NCI-H526 treated with DMSO at 0.1 percent for 48 hours (cell line): Measurements from ENCODE around the gene PDE4D.

Experiments
- DNase-seq: peaks from one replicate; lab custom pipeline; 2025; lab: John Stamatoyannopoulos, UW

Gene PDE4D

DNA sequence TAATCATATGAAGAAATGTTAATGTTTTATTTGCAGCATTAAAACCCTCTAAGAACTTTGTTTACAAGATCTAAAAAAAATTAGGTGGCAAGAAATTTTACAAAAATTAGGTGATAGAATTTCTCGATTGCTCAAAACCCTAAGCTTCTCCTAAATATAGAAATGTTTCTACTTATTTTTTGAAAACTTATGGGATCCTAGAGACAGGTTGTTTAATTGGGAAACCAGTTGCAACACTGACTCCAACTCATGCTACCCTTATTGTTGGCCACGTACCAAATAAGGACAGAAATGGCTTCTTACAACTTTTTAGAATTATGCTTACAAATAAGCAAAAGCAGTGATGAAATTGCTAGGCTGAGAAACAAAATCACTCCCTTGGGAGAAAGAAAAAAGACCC lies 531.1 kb downstream of the PDE4D start:
- DNase-seq: no peak

DNA sequence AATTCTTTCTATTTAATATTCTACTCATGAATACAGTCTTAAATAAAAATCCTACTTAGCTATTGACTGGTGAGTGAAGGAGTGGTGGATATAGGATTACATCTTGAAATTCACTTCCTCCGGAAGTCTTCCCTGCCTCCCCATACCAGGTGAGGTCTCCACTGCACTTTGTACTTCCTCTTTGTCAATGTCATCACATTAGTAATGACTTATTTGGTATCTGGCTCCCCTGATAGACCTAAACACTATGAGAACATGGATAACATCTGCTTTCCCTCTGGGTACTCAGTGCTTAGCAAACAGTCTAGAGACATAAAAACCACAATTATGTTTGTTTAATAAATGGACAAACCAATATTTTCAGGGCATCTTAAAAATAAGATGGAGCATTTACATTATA lies 532.1 kb downstream of the PDE4D start:
- no peak for DNase-seq

DNA sequence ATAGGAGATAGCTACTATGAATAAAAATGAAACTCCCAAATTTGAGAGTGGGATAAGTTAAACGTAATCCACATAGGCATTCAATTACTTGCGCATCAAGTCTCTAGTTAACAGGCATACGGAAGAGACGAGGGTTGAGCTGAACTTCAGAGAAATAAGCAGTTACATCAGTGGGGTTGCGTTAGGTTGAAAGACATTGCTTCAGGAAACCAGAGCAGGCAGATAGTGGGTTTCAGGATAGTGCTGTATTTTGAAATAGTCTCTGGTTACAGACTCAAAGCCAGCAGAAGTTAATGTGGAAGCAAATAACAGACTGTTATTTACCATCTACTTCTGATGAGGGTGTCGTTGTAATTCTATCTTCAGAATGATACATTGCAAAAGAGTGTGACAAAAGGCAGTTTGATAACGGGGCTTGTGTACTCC lies 533.4 kb downstream of the PDE4D start:
- DNase-seq: no peak

DNA sequence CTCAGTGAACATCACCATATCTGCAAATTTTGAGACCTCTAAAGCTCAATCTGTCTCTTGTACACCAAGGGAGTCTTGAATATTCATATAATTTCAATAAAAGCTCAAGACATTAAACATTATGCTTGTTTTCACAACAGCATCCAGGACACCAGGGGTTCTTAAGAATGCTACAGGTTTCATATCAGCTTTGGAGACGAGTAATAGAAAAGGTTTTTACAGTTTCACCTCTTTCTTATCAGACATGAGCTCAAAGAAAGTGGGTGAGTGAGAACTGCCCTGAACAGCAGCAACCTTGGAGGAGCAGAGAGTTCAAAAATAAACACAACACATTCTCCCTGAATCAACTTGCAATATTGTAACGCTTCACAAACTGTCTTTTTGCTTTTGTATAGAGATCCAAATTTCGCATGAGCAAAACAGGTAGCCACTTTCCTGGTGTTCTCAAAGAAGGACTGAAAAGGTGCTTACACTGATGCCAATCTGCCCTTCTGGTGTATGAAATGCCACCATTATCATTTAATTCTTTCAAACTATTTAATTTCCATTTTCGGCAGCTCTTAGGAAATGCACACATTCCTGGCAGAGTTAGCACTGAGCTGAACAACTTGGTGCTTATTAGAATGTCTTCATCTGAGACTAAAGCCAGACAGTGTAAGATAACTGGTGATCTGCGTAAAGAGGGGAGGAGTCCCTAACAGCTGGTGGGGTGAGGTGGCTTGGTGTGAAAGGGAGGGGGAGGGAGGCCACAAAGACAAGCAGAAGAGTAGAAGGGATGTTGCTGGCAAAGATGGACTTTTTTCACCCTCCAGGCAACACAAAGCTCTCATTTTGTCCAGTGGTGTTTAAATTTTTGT lies 535.3 kb downstream of the PDE4D start:
- no peak for DNase-seq

DNA sequence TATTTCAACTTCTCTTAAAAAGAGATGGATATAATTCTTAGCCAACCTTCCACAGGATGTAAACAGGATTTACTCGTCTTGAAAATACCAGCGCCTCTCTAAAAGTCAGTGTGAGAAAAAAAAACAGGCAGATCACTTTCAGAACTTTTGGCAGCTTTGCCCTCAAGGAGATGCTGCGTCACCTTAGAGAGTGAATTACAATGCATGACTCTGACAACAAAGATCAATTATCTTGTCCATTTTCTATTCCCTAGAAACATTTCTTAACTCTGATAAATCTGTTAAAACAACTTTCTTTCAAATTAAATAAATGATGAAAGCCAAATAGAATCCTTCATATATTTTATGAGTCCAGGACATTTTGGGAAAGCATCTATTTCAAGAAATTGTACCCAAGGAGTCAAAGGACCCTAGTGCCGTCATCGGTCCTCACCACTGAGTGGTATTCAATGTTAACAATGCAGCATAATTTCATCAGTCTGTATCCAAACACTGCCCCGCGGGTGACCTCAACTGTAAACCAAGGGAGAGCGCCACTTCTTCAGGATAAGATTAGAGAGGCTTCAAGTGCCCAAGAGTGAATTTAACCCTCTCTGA lies 536.0 kb downstream of the PDE4D start:
- no peak for DNase-seq

DNA sequence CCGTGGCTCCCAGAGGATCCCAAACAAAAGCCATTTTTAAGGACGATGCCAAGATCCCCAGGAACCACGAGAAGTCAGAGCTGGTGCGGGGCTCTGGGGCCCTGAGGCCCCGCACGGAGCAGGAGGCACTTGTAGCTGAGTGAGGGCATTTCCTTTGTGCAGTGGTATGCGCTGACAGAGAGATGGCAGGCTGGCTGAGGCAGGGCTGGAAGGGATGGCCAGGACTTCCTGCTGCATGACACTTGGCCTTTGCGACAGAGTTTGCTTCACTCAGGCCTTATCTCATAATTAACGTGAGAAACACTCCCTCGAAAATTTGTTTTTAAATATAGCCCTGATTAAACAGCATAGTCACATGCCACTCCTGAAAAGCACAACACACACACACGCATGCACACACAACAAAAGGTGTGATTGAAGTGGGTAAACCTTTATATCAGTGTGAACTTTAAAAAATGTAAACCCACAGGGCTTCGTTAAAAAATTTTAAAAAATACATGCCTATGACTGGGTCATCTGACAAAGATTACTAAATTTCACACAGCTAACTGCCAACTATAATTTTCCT lies 536.6 kb downstream of the PDE4D start:
- no peak for DNase-seq

DNA sequence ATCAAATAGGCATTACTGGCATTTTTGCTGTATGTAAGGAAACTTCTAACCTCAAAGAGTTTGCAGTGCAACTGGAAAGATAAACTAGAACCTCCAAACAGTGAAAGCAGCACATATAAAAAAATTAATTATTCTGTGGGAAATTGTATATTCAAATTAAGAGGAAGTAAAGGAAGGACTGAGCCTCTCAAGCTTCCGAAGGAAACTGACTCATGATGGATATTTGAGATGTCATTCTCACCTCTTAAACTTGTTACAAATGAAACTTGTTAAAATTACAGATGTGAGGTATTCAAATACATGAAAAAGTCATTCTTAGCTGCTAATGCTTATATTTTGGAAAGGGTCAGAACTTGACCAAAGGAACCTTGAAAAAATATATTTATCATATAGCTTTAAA lies 538.7 kb downstream of the PDE4D start:
- DNase-seq: no peak

DNA sequence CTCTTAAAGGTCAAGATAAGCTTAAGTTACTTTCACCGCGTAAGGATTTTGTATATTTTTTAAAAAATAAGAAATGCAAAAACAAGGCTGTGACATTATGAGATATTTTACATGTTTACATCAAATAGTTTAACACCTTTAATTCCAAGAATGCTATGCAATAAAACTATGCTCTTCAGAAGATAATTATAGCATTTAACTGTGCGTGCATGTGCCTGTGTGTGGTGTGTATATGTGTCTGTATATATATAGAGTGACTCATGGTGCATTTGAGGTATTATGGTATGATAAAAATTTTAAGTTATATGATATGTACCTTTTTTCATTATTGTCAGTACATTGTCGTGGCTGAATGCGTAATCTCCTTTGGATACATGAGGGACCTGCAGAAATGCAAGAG lies 539.3 kb downstream of the PDE4D start:
- DNase-seq: no peak

DNA sequence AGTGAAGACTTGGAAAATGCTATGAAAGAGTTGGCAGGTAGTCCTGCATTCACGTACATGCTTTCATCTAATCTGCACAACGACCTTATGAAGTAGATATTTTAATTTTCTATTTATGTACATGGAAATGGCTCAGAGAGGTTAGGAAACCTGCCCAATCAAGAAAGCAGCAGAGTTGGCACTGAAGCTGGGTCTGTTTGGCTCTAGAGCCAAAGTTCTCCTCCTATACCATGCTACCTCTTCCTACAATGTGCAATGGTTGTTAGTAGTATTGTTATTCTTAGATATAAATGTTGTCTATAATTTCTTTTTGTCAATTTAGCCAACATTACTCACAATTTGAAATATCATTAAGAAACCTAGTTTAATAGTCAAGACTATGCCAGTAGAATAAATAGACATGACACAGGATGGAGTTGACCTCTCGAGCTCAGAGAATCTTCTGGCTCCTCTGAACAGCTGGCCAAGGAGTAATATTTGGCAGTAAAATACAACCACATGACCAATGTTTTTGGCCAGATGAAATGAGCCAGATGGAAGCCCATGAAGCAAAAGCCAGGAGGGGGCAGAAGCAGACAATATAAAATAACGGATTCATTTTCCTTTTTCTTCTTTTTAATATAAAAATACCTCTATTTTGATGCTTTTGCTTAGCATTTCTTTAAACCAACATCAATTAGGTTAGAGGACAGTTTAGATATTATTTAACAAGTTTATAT lies 542.3 kb downstream of the PDE4D start:
- no peak for DNase-seq

DNA sequence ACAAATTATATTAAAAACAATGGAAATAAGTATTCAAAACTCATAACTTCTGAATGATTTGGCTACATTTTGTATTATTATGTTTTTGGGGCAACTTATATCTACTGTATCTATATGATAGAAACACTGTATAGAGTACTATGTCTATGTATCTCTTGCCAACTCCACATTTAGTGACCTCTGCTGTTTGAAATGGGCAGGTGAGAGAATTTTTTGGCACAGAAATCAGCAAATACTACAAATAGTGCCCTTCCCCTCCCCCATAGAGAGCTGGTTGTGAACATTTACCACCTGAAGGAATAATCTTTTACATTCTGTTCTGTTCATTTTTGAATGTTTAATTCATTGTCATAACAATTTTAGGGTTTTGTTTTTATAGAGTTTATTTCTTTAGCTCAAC lies 545.3 kb downstream of the PDE4D start:
- no peak for DNase-seq

DNA sequence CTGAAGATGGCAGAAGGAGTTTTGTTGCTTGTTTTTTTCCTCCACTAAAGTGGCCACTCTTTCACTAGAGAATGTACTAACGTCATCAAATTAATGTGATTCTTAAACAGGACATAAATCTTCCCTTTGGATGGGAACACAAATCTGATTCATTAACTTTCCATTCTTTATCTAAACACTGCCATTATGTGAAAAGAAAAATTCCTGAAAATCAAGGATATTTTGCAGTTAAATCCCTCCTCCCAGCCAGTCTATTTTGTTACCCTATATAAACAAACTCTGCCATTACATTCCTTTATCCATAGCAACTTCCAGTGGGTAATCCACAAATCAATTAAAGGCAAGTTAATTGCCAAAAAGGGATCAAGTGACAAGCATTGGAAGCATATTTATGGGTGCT lies 546.5 kb downstream of the PDE4D start:
- DNase-seq: no peak

DNA sequence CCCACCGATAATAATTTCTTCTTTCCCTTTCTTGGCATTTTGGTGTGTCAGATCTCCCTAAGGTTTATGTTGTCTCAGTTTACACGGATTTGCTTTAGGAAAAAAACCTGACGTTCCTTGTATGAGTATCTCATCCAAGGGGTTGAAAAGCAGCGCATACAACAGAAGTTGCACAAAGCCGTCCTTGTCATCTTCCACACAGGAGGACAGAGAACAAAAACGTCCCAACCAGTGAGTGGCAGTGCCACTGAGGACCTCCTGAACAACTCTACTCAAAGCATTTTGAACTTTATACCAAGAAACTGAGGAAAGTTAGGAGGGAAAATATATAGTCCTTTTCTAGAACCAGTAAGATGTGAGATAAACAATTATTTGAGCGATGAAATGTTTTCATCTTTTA lies 547.0 kb downstream of the PDE4D start:
- no peak for DNase-seq

DNA sequence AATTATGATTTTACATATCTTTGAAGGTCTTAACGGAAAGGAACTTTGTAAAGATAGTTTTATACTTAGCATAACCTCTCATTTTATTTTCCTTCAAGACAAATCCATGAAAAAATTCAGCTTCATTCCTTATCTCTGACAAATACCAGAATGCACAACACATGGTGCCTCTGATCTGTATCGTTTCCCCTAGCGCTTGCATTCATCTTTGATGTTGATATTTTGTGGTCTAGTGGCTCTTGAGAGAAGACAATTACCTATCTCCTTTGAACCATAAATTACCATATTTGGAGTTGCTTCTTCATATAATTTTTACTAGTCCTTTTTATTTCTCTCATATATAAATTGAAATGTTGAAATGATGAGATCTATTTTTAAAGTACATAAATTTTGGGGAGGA lies 551.3 kb downstream of the PDE4D start:
- no peak for DNase-seq

DNA sequence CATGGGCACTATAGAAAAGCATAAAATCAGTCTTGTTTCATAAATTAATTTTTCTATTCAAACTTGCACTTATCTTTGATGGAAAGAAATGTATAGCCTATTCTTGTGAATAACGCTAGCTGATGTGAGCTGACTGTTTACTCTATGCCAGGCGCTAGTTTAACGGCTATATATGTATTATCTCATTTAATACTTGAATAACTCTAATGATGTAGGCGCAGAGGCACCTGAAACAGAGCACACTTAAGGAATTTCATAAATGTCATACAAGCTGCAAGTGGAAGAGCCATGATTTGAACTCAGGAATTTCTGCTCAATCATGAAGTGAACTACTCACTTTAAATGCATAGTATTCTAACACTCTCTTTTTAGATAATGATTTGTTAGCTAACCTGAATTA lies 551.8 kb downstream of the PDE4D start:
- no peak for DNase-seq

DNA sequence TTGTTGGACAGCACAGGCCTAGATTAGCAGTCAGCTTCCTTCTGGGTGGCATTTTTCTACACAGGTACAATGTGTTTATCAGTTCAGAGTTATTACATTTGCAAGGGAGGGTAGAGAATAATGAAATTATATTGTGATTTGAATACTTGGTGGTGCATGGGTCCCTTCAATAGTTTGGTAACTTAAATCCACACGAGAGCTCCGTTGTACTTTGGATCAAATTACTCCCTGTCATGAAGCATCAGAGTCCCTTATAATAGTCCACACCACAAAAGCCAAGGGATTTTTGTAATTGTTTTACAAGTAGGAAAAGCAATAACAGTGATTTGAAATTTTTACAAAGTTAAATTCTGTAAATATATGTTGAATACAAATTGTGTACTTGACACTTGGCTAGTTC lies 552.4 kb downstream of the PDE4D start:
- no peak for DNase-seq

DNA sequence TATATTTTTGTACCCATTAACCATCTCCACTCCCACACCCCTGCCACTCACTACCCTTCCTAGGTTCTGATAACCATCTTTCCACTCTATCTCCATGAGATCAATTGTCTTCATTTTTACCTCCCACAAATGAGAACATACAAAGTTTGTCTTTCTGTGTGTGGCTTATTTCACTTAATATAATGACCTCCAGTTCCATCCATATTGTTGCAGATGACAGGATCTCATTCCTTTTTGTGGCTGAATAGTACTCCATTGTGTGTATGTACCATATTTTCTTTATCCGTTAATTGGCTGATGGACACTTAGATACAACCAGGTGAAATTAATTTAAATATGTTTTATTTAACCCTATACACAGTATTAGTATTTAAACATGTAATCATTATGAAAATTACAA lies 552.9 kb downstream of the PDE4D start:
- DNase-seq: no peak

DNA sequence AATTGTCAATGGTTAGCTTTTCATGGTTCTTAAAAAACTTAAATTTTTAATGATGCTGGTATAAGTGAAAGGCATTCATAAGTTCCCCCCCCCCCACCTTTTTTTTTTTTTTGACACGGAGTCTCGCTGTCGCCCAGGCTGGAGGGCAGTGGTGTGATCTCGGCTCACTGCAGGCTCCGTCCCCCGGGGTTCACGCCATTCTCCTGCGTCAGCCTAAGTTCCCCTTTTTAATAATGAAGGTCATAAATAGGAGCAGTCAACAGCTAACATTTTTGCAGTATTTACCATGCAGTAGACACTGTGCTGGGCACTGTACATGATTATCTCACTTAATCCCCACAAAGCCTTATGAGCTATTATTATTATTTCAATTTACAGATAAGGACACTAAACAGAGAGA lies 556.3 kb downstream of the PDE4D start:
- DNase-seq: no peak

DNA sequence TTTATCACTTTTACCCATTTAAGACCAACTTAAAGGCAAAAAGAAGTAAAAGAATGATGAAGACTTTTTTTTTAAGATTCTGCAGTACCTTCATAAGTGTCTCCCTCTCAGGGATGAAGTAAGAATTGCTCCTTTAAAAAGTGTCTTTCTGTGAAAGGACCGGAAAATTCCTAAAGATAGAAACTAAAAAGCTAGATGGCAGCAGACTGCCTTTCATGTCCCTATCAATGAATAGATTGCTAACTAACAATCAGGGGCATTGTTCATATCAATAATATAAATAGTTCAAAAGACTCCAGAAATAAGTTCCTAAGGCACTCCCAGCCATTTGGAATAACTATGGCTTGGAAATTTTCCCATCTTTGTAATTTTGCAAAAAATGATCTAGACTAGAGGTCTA lies 558.0 kb downstream of the PDE4D start:
- DNase-seq: no peak

DNA sequence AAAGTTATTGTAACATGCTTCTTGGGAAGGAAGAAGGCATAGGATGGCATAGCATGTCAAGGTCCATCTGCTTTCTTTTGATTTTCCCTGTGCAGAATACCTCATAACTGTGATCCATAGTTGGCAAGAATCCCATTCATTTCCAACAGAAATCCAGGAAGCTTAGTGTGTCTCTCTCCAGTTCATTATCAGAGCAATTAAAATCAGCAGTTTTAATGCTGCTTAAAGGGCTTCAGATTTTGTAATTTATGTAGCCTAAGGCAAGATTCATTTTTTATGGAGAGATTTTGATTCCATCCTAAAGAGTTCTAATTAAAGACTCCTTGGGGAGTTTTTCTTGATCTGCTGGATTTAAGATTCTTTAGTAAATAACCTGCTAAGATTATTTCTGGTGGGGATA lies 560.1 kb downstream of the PDE4D start:
- no peak for DNase-seq

DNA sequence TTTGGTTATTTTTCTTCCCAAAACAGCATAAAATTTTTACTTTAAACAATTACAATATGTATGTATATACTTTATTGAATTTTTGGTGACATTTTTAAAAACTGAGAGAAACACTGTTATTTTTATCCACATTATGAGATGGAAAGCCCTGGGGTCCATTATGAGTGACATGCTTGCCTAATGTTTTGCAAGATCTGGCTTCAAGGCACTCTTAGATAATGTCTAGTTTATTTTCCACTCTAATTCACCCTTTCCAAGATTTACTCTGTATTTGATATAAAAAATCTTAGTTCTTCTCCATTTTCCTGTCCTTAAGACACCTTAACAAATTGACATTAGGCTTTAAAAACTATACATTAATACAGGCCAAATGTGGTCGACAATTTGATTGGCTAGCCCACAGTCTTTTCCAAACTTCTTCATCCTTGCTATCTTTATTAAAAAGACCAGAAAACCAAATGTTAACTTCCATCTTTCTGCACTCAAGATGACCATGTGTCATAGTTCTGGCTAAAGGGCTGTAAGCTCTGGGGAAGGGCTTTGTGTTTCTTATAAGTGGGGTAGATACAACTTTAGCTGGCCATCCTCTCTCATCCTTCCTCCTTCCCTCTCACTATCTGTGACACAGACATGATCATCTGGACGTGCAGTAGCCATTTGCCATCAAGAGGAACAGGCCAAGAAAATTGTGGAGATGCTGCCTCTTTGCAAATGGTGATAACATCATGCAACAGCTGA lies 561.1 kb downstream of the PDE4D start:
- DNase-seq: no peak

DNA sequence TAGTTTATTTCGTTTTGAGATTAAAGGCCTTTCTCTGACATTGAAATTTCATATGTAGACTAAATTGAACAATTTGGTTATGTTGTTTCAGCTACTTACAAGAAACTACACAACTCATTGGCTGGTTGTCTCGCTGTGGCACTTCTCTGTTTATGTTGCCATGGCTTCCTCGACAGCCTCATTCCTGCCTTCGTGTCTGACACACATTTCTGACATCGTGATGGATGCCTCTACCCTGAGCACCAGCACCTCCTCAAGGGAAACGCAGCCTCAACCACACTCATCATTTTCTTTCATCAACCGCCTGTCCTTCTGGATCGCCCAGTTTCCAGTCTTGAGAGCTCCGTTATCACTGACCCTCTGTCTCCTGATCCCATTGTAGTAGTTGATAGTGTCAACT lies 562.8 kb downstream of the PDE4D start:
- DNase-seq: no peak

DNA sequence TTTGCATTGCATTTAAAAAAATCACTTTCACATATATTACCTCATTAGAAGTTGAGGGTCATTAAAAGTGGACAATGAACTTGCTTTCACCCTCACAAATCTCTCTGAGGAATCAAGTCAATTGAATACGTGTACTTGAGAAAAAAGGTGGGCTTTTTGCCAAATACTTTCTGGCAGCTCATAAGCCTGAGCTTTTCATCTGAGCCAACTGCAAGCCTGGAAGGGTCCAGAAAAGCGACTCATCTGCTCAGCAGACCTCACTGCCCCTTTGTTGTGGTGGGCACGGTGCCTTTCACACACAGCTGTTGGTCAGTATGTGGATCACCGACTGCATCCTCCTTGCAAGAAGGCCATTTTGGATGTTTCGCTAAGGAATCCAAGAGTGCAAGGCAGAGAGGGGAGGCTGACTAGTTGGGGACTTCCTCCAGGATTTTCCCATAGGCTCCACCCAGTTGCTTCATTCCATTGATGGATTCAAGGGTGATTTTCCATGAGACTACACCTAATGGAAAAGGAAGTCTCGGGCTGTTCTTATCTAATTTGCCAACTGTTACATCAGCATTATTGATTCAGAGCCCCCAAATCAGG lies 564.7 kb downstream of the PDE4D start:
- DNase-seq: no peak
